Measurements from ENCODE around the gene ABCA1. TPM values are rescaled to one million over a fixed set of nuclear protein-coding genes. Genes with fewer than 3 reads are reported as not detected.
"Not testable (repeated sequence)": the region's sequence is repeated elsewhere in the genome, so short reads cannot be mapped to it uniquely, and the experiment has no call there.

Gene ABCA1
- 10 to 100 TPM in 2 of 4 donors, 1 to 10 TPM in 2; 6.3 to 14.2 (median 9.2) TPM for total RNA-seq
- polyA plus RNA-seq, result 3.5 TPM
- long read RNA-seq, donor 1, partial matches to known transcripts, result 0 of 3 reads
- long read RNA-seq, donor 1, other reads (novel, unspliced or antisense), result 3 of 3 reads
- long read RNA-seq, donor 2, partial matches to known transcripts, result 1 of 2 reads
- long read RNA-seq, donor 2, other reads (novel, unspliced or antisense), result 1 of 2 reads
- long read RNA-seq, donor 3, partial matches to known transcripts, result 2 of 2 reads
- long read RNA-seq, donor 3, other reads (novel, unspliced or antisense), result 0 of 2 reads
- long read RNA-seq, donor 4, partial matches to known transcripts, result 1 of 1 reads
- long read RNA-seq, donor 4, other reads (novel, unspliced or antisense), result 0 of 1 reads

DNA sequence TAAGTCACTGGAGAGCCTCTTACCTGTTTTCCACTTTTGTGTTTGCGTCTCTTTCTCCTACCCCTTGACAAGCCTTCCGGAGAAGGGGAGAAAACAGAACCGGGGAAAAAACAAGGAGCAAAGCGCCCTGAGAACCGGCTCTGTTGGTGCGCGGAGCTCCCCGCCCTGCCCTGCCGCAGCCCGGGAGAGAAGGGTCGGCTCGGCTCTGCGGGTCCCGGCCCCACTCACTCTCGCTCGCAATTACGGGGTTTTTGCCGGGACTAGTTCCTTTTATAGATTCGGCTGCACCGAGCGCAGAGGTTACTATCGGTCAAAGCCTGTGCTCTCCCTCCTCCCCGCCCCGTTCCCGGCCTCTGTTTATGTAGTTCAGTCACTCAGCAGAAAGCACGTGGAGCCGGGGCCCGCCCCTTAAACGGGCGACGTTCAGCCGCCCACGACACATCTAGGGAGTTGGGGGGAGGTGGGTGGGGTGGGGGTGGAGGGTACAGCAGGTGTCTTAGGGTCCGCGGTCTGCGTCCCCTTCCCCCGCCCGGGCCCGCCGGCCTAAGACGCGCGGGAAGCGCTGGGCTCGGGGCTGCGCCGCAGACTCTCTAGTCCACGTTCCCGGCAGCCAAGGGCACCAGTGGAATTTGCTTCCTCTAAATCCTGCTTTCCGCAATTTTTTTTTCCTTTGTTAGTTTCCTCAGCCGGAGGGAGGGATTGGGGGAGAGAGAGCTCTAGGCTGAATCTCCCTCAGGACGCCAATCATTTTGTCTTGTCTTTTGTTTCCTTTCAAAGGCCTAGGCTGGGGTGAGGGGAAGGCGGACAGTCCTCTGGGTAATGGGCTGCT is at the start of gene ABCA1:
Gene ABCA1 (minus strand): TSS at position 244 of the 829 bp plus-strand sequence. CDS start 24,476 bp downstream, outside the sequence.
- Histone ChIP-seq H3K27ac (ENCODE audit: low read length) (peak within 1 kb of the TSS; percentile 65), H3K9me3 (ENCODE audit: control insufficient read depth, low read length) (no peaks in the 10 kb centered on the region), H3K4me3 (ENCODE audit: low read length) (peak within 1 kb of the TSS; percentile 97), H3K4me1 (ENCODE audit: control insufficient read depth, insufficient read depth, low read length) (peaks cover 4% of the 10 kb centered on the region), H3K27me3 (ENCODE audit: control insufficient read depth, insufficient read depth) (no peaks in the 10 kb centered on the region)
- intact Hi-C loops (cut with DNase I), result loop anchor here (1.0 to 10.0 kb wide), 8 partner anchors 39 to 229 kb away; no protein-coding TSS in a partner anchor
- peak; percentile 90 to 97 (median 95) for DNase-seq
- peak; percentile 92 to 94 for ATAC-seq
- 4% methylated on average over 53 of the region's 53 CpGs for WGBS

DNA sequence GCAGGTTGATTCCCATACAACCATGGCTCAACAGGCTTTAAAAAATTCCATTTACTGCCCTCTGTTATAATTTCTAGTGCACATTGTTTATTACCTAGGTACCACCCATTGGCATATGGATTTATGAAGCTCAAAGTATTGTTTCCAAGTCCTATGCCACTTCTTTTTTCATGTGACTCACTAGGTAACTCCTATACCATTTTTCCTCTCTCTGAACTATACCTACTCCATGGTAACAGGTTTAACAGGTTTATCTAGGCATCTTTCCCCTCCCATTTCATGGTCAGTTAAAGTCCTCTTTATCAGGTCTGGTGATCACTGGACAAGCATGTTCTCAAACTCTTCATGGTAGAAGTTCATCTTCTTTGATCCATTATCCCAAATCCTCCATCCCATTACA is 49.6 kb upstream of the ABCA1 start:
- H3K27me3 ChIP-seq (ENCODE audit: control insufficient read depth, insufficient read depth), result no peaks in the 10 kb centered on the region
- no peak for ATAC-seq
- DNase-seq, result no peak
- H3K27ac ChIP-seq (ENCODE audit: low read length), result no peak overlapping the region
- no peaks in the 10 kb centered on the region for H3K4me1 ChIP-seq (ENCODE audit: control insufficient read depth, insufficient read depth, low read length)
- intact Hi-C loops (cut with DNase I), result no loop called here
- no peak overlapping the region for H3K4me3 ChIP-seq (ENCODE audit: low read length)
- H3K9me3 ChIP-seq (ENCODE audit: control insufficient read depth, low read length), result no peaks in the 10 kb centered on the region

DNA sequence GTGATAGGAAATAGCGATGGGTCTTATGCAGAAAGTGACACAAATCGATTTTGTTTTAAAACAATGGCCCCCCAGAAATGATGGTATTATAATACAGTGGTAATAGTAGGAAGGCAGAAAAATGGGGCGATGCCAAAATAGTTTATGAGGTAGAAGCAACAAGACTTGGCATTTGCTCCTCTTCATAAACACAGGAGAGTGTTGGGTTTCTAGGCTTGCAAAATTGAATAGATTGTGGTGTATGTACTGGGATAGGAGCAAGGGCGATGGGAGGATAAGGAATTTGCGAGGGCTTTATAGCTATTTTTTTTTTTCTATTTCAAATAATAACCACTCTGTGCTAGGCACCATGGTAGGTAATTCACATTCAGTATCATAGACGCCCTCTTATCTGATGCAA is 49.2 kb upstream of the ABCA1 start:
- no peak overlapping the region for H3K27ac ChIP-seq (ENCODE audit: low read length)
- 94% methylated on average over 6 of the region's 6 CpGs for WGBS
- no peaks in the 10 kb centered on the region for H3K27me3 ChIP-seq (ENCODE audit: control insufficient read depth, insufficient read depth)
- intact Hi-C loops (cut with DNase I), result no loop called here
- no peak overlapping the region for H3K4me3 ChIP-seq (ENCODE audit: low read length)
- ATAC-seq (no peak), DNase-seq (no peak)
- H3K4me1 ChIP-seq (ENCODE audit: control insufficient read depth, insufficient read depth, low read length), result no peaks in the 10 kb centered on the region
- no peaks in the 10 kb centered on the region for H3K9me3 ChIP-seq (ENCODE audit: control insufficient read depth, low read length)

- DNase-seq; ATAC-seq; H3K27me3 ChIP-seq (ENCODE audit: control insufficient read depth, insufficient read depth); intact Hi-C loops (cut with DNase I); H3K9me3 ChIP-seq (ENCODE audit: control insufficient read depth, low read length); H3K4me1 ChIP-seq (ENCODE audit: control insufficient read depth, insufficient read depth, low read length); H3K27ac ChIP-seq (ENCODE audit: low read length); H3K4me3 ChIP-seq (ENCODE audit: low read length): not testable (repeated sequence)
- WGBS, result 91% methylated on average over 9 of the region's 9 CpGs
Measured at GRCh38 chr9:104975966-104976595, 48.1 kb upstream of the ABCA1 start.

GRCh38 chr9:104974053-104974962 is 46.4 kb upstream of the ABCA1 start:
- intact Hi-C loops (cut with DNase I), result no loop called here
- H3K27ac ChIP-seq (ENCODE audit: low read length), result no peak overlapping the region
- DNase-seq, result no peak
- WGBS, result 60% methylated on average over 8 of the region's 8 CpGs
- H3K9me3 ChIP-seq (ENCODE audit: control insufficient read depth, low read length), result no peaks in the 10 kb centered on the region
- H3K4me1 ChIP-seq (ENCODE audit: control insufficient read depth, insufficient read depth, low read length), result no peaks in the 10 kb centered on the region
- H3K27me3 ChIP-seq (ENCODE audit: control insufficient read depth, insufficient read depth), result no peaks in the 10 kb centered on the region
- ATAC-seq, result no peak
- H3K4me3 ChIP-seq (ENCODE audit: low read length), result no peak overlapping the region

GRCh38 chr9:104972242-104972866 is 44.4 kb upstream of the ABCA1 start:
- Histone ChIP-seq H3K9me3 (ENCODE audit: control insufficient read depth, low read length) (no peaks in the 10 kb centered on the region), H3K4me3 (ENCODE audit: low read length) (no peak overlapping the region), H3K4me1 (ENCODE audit: control insufficient read depth, insufficient read depth, low read length) (no peaks in the 10 kb centered on the region), H3K27ac (ENCODE audit: low read length) (no peak overlapping the region), H3K27me3 (ENCODE audit: control insufficient read depth, insufficient read depth) (no peaks in the 10 kb centered on the region)
- intact Hi-C loops (cut with DNase I), result no loop called here
- WGBS, result 85% methylated on average over 4 of the region's 4 CpGs
- no peak for DNase-seq
- no peak for ATAC-seq

GRCh38 chr9:104971511-104971910 is 43.6 kb upstream of the ABCA1 start:
- Histone ChIP-seq H3K27ac (ENCODE audit: low read length) (no peak overlapping the region), H3K4me1 (ENCODE audit: control insufficient read depth, insufficient read depth, low read length) (no peaks in the 10 kb centered on the region), H3K9me3 (ENCODE audit: control insufficient read depth, low read length) (no peaks in the 10 kb centered on the region), H3K4me3 (ENCODE audit: low read length) (no peak overlapping the region), H3K27me3 (ENCODE audit: control insufficient read depth, insufficient read depth) (no peaks in the 10 kb centered on the region)
- DNase-seq, result no peak
- WGBS, result 92% methylated on average over 3 of the region's 3 CpGs
- intact Hi-C loops (cut with DNase I), result no loop called here
- ATAC-seq, result no peak

DNA sequence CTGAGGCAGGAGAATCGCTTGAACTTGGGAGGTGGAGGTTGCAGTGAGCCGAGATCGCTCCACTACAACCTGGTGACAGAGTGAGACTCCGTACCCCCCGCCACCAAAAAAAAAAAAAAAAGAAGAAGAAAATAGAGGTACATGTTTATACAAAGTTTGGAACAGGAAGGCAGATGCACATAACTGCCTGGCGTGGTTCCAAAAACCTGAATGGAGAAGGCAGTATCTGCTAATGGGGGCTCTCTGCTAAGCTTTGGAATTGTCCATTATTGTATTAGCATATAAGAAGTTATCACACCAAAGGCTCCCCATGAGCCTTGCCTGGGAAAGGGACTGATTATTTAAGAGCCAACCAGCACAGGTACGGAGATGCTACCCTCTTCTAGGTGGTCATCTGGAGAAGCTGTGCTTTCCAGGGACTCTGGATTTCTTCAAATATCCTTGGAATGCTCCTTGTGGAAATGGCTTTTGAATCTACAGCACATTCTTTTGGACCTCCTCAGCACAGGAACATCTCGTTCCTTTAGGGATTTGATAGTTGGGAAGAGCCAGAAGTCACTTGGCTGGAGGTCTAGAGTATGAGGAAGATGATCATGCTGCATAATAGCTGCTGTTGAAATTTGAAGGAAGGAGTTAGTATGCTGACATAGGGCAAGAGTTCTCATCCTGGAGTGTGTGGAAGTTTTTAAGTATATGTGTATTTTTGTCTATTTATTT is 42.5 kb upstream of the ABCA1 start:
- Histone ChIP-seq H3K4me1 (ENCODE audit: control insufficient read depth, insufficient read depth, low read length) (no peaks in the 10 kb centered on the region), H3K9me3 (ENCODE audit: control insufficient read depth, low read length) (no peaks in the 10 kb centered on the region), H3K27ac (ENCODE audit: low read length) (no peak overlapping the region), H3K27me3 (ENCODE audit: control insufficient read depth, insufficient read depth) (no peaks in the 10 kb centered on the region), H3K4me3 (ENCODE audit: low read length) (no peak overlapping the region)
- intact Hi-C loops (cut with DNase I), result no loop called here
- ATAC-seq (no peak), DNase-seq (no peak)
- 84% methylated on average over 8 of the region's 8 CpGs for WGBS

- H3K27ac ChIP-seq (ENCODE audit: low read length), result peak overlapping the region; percentile 21
Measured at GRCh38 chr9:104969116-104969515, 41.2 kb upstream of the ABCA1 start.

More at GRCh38 chr9:104969116-104969515, 41.2 kb upstream of the ABCA1 start:
- no peaks in the 10 kb centered on the region for H3K4me1 ChIP-seq (ENCODE audit: control insufficient read depth, insufficient read depth, low read length)
- intact Hi-C loops (cut with DNase I), result loop anchor here in 2 of 4 donors (2.0 to 5.0 kb wide), 2 partner anchors 22 to 42 kb away; partner anchors contain the start of gene ABCA1 (in 1 of the 2)
- 64% methylated on average over 4 of the region's 4 CpGs for WGBS
- no peak overlapping the region for H3K4me3 ChIP-seq (ENCODE audit: low read length)
- ATAC-seq (no peak), DNase-seq (no peak)
- no peaks in the 10 kb centered on the region for H3K9me3 ChIP-seq (ENCODE audit: control insufficient read depth, low read length)
- H3K27me3 ChIP-seq (ENCODE audit: control insufficient read depth, insufficient read depth), result no peaks in the 10 kb centered on the region
